ENCODE results near the gene MALAT1.

- TF ChIP-seq CTCF (IDR thresholded peaks at IDR 0.05): no peak
- TF ChIP-seq POLR2A (IDR thresholded peaks at IDR 0.05): no peak
Measured at GRCh38 chr11:65489706-65490320, 9.0 kb upstream of the MALAT1 start.

Measured in heart left ventricle (tissue), 13 donors.